Measurements from ENCODE around the gene STK32C. TPM values are rescaled to one million over a fixed set of nuclear protein-coding genes. Genes with fewer than 3 reads are reported as not detected.
"Not testable (repeated sequence)": the region's sequence is repeated elsewhere in the genome, so short reads cannot be mapped to it uniquely, and the experiment has no call there.

STK32C gene
- total RNA-seq, 6 experiments from 2014 or later: 1.6 to 3.5 (median 2.1) TPM

DNA sequence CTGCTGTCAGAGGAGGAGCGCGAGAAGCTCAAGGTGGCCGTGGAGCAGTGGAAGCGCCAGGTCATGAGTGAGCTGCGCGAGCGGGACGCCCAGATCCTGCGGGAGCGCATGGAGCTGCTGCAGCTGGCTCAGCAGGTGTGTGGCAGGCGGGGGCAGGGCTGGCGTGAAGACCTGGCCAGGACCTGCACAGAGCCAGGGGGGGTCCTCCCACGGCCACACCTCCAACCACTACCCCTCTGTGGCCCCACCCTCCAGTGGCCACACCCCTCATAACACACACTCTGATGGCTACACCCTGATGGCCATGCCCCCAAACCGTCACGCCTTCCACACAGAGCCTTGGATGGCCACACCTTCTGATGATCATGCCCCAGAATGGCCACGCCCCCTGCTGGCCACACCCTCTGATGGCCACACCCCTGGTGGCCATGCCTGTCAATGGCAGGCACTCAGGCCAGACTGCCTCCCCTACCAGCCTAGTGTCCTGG, 144.4 kb downstream of the STK32C start:
- peak in 1 of 3 donors; percentile 37 for DNase-seq
- WGBS (ENCODE audit: insufficient coverage, low coverage, low lambda C conversion rate, missing lambda C conversion rate): no CpG with 5 or more reads among the region's 16 CpGs

DNA sequence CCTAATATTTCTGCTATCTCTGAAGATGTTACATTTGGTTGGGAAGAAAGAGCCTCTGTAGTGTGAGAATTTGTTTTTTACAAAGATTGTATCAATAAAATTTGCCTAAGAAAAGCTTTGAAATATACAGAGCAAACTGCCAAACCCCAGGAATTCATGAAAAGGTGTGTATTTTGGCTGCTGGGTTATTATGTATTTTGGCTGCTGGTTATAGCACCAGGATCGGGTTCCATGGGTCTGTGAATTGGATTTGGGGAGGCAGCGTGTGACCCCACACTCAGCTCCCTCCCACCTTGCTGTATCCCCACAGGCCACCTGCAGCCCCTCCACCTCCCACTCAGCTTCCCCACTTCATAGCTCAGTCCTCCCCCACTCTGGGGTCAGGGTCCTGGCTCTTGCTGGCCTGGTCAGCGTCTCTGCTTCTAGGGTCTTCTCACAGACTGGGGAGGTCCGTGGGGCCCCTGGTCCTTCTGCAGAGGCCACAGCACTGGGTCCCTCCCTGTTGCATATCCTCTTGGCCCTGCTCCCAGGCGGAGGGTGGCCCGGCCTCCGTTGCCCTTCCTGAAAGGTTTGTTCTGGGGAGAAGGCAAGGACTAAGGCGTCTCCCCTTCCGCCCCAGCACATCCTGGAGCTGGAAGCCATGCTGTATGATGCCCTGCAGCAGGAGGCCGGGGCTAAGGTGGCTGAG, 145.0 kb downstream of the STK32C start:
- H3K36me3 ChIP-seq: no peaks in the 10 kb centered on the region
- no peak overlapping the region for H3K4me3 ChIP-seq
- no peaks in the 10 kb centered on the region for H3K27me3 ChIP-seq
- WGBS (ENCODE audit: insufficient coverage, low coverage, low lambda C conversion rate, missing lambda C conversion rate): 34% methylated on average over 4 of the region's 10 CpGs
- TF ChIP-seq, protein P1, sequence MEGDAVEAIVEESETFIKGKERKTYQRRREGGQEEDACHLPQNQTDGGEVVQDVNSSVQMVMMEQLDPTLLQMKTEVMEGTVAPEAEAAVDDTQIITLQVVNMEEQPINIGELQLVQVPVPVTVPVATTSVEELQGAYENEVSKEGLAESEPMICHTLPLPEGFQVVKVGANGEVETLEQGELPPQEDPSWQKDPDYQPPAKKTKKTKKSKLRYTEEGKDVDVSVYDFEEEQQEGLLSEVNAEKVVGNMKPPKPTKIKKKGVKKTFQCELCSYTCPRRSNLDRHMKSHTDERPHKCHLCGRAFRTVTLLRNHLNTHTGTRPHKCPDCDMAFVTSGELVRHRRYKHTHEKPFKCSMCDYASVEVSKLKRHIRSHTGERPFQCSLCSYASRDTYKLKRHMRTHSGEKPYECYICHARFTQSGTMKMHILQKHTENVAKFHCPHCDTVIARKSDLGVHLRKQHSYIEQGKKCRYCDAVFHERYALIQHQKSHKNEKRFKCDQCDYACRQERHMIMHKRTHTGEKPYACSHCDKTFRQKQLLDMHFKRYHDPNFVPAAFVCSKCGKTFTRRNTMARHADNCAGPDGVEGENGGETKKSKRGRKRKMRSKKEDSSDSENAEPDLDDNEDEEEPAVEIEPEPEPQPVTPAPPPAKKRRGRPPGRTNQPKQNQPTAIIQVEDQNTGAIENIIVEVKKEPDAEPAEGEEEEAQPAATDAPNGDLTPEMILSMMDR (IDR thresholded peaks at IDR 0.05): no peak
- no peak for TF ChIP-seq POLR2A (IDR thresholded peaks at IDR 0.05)
- H3K4me1 ChIP-seq: no peaks in the 10 kb centered on the region
- ATAC-seq (peak in 1 of 4 donors; percentile 14), DNase-seq (peak in 1 of 3 donors; percentile 44)
- H3K9me3 ChIP-seq: no peaks in the 10 kb centered on the region
- no peak overlapping the region for H3K27ac ChIP-seq
- intact Hi-C loops (cut with DNase I): no loop called here

More for the DNA sequence above, 144.4 kb downstream of the STK32C start:
- Histone ChIP-seq H3K4me3 (no peak overlapping the region), H3K4me1 (no peaks in the 10 kb centered on the region), H3K36me3 (no peaks in the 10 kb centered on the region), H3K9me3 (no peaks in the 10 kb centered on the region), H3K27ac (no peak overlapping the region), H3K27me3 (no peaks in the 10 kb centered on the region)
- ATAC-seq: peak in 2 of 4 donors; percentile 25 to 37
- no peak for TF ChIP-seq POLR2A (IDR thresholded peaks at IDR 0.05)
- TF ChIP-seq, protein P1 (IDR thresholded peaks at IDR 0.05): no peak
- intact Hi-C loops (cut with DNase I): no loop called here

DNA sequence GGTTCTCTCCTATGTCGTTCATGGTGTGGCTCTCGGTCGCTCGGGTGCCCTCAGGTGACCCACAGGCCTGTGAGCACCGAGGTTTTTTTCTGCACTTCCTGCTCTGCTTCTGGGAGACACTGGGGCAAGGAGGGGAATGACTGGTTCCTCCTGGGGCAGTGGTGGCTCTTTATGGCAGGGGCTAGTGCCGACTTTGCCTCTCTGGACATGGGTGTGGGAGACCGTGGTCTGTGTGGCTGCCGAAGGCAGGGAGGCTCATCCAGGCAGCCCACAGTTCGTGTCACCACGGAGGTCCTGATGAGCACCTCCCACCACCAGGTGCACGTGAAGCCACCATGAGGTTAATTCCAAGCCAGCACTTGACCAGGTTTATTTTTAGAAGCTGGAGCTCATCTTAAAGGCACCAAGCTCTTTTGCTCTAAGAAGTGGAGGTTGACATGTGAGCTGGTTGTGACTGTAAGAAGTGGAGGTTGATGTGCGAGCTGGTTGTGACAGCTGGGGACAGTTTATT, 145.7 kb downstream of the STK32C start:
- H3K9me3 ChIP-seq: no peaks in the 10 kb centered on the region
- intact Hi-C loops (cut with DNase I): no loop called here
- H3K4me3 ChIP-seq: no peak overlapping the region
- TF ChIP-seq, protein P1 (IDR thresholded peaks at IDR 0.05): no peak
- no peak for TF ChIP-seq POLR2A (IDR thresholded peaks at IDR 0.05)
- WGBS (ENCODE audit: insufficient coverage, low coverage, low lambda C conversion rate, missing lambda C conversion rate): 21% methylated on average over 7 of the region's 12 CpGs
- ATAC-seq: no peak
- no peaks in the 10 kb centered on the region for H3K36me3 ChIP-seq
- no peaks in the 10 kb centered on the region for H3K4me1 ChIP-seq
- H3K27ac ChIP-seq: no peak overlapping the region
- H3K27me3 ChIP-seq: no peaks in the 10 kb centered on the region
- DNase-seq: no peak

DNA sequence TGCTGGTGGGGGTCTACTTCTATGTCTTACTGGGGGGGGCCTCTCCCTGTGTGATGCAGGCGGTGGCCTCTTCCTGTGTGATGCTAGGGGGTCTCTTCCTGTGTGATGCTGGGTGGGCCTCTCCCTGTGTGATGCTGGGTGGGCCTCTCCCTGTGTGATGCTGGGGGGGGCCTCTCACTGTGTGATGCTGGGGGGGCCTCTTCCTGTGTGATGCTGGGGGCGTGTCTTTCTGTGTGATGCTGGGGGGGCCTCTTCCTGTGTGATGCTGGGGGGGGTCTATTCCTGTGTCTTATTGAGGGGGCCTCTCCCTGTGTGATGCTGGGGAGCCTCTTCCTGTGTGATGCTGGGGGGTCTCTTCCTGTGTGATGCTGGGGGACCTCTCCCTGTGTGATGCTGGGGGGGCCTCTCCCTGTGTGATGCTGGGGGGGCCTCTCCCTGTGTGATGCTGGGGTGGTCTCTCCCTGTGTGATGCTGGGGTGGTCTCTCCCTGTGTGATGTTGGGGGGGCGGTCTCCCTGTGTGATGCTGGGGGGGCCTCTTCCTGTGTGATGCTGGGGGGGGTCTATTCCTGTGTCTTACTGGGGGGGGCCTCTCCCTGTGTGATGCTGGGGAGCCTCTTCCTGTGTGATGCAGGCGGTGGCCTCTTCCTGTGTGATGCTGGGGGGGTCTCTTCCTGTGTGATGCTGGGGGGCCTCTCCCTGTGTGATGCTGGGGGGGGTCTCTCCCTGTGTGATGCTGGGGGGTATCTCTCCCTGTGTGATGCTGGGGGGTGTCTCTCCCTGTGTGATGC, 146.7 kb downstream of the STK32C start:
- H3K27ac ChIP-seq; H3K9me3 ChIP-seq; DNase-seq; H3K4me1 ChIP-seq; H3K27me3 ChIP-seq; H3K36me3 ChIP-seq; intact Hi-C loops (cut with DNase I); ATAC-seq; H3K4me3 ChIP-seq: not testable (repeated sequence)
- WGBS (ENCODE audit: insufficient coverage, low coverage, low lambda C conversion rate, missing lambda C conversion rate): no CpG with 5 or more reads among the region's 4 CpGs

DNA sequence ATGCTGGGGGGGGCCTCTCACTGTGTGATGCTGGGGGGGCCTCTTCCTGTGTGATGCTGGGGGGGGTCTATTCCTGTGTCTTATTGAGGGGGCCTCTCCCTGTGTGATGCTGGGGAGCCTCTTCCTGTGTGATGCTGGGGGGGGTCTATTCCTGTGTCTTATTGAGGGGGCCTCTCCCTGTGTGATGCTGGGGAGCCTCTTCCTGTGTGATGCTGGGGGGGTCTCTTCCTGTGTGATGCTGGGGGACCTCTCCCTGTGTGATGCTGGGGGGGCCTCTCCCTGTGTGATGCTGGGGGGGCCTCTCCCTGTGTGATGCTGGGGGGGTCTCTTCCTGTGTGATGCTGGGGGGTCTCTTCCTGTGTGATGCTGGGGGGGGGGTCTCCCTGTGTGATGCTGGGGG, 147.5 kb downstream of the STK32C start:
- intact Hi-C loops (cut with DNase I); H3K4me1 ChIP-seq; ATAC-seq: not testable (repeated sequence)

DNA sequence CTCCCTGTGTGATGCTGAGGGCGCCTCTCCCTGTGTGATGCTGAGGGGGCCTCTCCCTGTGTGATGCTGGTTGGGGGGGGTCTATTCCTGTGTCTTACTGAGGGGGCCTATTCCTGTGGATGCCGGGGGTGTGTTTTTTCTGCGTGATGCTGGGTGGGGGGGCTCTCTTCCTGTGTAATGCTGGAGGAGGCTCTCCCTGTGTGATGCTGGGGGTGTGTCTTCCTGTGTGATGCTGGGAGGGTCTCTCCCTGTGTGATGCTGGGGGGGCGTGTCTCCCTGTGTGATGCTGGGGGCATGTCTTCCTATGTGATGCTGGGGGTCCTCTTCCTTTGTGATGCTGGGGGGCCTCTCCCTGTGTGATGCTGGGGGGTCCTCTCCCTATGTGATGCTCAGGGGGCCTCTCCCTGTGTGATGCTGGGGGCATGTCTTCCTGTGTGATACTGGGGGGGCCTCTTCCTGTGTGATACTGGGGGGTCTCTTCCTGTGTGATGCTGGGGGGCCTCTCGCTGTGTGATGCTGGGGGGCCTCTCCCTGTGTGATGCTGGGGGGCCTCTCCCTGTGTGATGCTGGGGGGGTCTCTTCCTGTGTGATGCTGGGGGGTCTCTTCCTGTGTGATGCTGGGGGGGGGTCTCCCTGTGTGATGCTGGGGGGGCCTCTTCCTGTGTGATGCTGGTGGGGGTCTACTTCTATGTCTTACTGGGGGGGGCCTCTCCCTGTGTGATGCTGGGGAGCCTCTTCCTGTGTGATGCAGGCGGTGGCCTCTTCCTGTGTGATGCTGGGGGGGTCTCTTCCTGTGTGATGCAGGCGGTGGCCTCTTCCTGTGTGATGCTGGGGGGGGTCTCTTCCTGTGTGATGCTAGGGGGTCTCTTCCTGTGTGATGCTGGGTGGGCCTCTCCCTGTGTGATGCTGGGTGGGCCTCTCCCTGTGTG, 148.2 kb downstream of the STK32C start:
- intact Hi-C loops (cut with DNase I): not testable (repeated sequence)
- WGBS (ENCODE audit: insufficient coverage, low coverage, low lambda C conversion rate, missing lambda C conversion rate): no CpG with 5 or more reads among the region's 7 CpGs

More for the DNA sequence above, 147.5 kb downstream of the STK32C start:
- DNase-seq, H3K36me3 ChIP-seq, H3K27ac ChIP-seq, H3K9me3 ChIP-seq, H3K27me3 ChIP-seq, H3K4me3 ChIP-seq: not testable (repeated sequence)

More for the DNA sequence above, 148.2 kb downstream of the STK32C start:
- not testable (repeated sequence) for H3K27ac ChIP-seq, DNase-seq, H3K4me3 ChIP-seq, ATAC-seq, H3K27me3 ChIP-seq, H3K36me3 ChIP-seq, H3K4me1 ChIP-seq, H3K9me3 ChIP-seq

All from right lobe of liver (tissue), 6 donors.